GM18951 (cell line): ENCODE measurements around the gene UBR2.

Experiments
- POLR2A ChIP-seq: IDR thresholded peaks from 4 replicates; pipeline ENCODE4 v1.6.1; 2011; ENCODE audit warnings: mild to moderate bottlenecking; ENCODE audit not compliant: insufficient read length, insufficient read depth; ENCODE audit errors: extremely low read depth
- in situ Hi-C: fragments of 300-500 bp; cut with MboI; formaldehyde crosslinking; loops from one replicate; pipeline ENCODE4 v1.12.0; 2022; ENCODE audit warnings: low sequenced_read_pairs, mixed read lengths, inconsistent platforms; ENCODE audit not compliant: unreplicated experiment

Gene UBR2

DNA sequence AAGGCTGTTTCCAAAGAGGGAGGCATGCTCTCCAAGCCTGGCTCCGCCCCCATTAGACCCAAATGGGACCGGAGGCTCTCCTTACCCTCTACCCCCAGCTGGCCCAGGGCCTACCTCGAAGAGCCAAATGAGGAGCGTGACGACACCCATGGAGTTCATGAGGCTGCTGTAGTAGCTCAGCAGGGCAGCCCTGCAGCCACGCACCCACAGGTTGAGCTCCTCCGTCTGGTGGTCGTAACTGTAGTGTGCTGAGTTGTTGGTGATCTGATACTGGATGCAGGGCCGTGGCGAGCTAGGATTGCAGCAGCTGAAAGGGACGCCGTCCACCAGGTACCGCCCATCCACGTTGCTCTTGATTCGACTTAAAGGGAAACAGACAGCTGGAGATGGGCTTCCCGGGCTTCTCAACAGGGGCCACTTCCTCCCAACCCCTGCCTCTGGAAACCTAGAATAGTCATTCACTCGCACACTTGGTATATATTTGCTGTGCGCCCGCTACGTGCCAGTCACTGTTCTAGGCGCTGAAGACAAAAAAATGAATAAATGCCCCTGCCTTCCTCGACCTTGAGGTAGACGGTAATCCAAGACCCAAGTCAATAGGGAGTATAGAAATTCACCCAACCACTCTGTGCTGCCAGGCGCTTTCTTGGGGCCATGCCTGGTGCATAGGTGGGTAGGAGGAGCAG lies 140.6 kb downstream of the UBR2 start:
- no peak for TF ChIP-seq POLR2A
- in situ Hi-C loops: no loop called here

GRCh38 chr6:42704937-42705374 lies 141.1 kb downstream of the UBR2 start:
- no peak for TF ChIP-seq POLR2A

GRCh38 chr6:42707595-42707994 lies 143.8 kb downstream of the UBR2 start:
- no peak for TF ChIP-seq POLR2A
- in situ Hi-C loops: no loop called here

More at GRCh38 chr6:42704937-42705374, 141.1 kb downstream of the UBR2 start:
- in situ Hi-C loops: no loop called here

- in situ Hi-C loops: no loop called here
- no peak for TF ChIP-seq POLR2A
These were observed 144.3 kb downstream of the UBR2 start for GRCh38 chr6:42708096-42708495.

GRCh38 chr6:42709871-42710270 lies 146.0 kb downstream of the UBR2 start:
- no peak for TF ChIP-seq POLR2A
- in situ Hi-C loops: no loop called here

GRCh38 chr6:42710316-42710715 lies 146.5 kb downstream of the UBR2 start:
- in situ Hi-C loops: no loop called here
- TF ChIP-seq POLR2A: no peak

DNA sequence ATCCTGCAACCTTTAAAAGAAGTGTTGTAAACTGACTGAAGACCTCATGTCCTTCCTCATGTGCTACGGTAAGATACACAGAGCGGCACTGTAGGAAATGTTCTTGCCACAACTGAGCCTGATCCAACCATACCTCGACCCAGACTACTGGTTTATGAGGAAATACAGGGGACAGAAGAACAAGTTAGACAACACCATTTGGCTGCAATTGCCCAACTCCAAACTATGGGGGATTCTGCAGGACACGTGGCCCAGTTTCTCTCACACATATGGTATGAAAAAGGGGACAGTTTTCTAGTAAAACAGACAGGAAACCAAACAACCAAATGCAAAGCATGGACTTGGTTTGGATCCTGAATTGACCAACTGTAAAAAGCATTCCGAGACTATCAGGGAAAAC lies 148.1 kb downstream of the UBR2 start:
- in situ Hi-C loops: no loop called here

GRCh38 chr6:42714098-42714761 lies 150.4 kb downstream of the UBR2 start:
- no peak for TF ChIP-seq POLR2A
- in situ Hi-C loops: no loop called here

More for the DNA sequence above, 148.1 kb downstream of the UBR2 start:
- no peak for TF ChIP-seq POLR2A

- TF ChIP-seq POLR2A: no peak
- in situ Hi-C loops: no loop called here
These were observed 152.0 kb downstream of the UBR2 start for GRCh38 chr6:42715871-42716270.

DNA sequence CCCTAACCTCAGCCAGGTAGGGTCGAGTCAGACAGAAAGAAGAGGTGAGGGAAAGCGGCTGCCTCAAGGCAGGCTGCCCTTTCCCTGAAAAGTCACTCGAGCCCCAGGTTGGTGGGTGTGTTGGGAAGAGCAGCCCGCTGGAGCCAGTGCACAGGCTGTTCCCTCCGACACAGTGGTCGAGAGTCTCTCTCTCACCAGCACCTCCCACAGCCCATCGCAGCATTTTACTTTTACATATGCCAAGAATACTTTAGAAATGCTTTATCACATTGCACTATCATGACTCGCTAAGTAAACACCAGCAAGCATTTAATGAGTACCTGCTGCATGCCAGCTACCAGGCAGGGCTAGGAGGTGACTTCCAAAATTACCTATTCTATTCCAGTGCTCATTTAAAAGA lies 156.9 kb downstream of the UBR2 start:
- no peak for TF ChIP-seq POLR2A
- in situ Hi-C loops: no loop called here

DNA sequence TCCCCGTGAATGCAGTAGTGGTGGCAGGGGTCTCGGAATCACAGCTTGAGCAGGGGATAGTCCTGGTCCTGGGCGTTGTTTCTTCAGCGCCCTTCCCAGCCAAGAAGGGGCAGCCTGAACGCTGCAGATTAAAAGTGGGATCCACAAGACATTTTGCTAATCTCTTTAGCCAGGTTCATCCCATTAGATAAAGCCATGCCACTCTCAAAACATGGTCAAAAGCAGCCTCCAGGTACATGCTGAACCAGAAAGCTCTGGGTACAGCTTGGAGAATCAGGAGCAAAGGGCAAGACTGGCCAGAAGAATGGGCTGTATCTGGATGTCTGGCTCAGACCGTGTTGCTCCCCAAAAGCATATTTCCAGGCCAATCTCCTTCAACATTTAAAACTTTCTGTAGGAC lies 158.7 kb downstream of the UBR2 start, which contains the start of gene PRPH2:
Gene PRPH2 (minus strand): TSS at position 101 of the 400 bp plus-strand sequence. CDS start 263 bp downstream, outside the sequence.
- no peak for TF ChIP-seq POLR2A
- in situ Hi-C loops: no loop called here

GRCh38 chr6:42724825-42725224 lies 161.0 kb downstream of the UBR2 start:
- no peak for TF ChIP-seq POLR2A
- in situ Hi-C loops: no loop called here

GRCh38 chr6:42726026-42726425 lies 162.2 kb downstream of the UBR2 start:
- in situ Hi-C loops: no loop called here
- no peak for TF ChIP-seq POLR2A

DNA sequence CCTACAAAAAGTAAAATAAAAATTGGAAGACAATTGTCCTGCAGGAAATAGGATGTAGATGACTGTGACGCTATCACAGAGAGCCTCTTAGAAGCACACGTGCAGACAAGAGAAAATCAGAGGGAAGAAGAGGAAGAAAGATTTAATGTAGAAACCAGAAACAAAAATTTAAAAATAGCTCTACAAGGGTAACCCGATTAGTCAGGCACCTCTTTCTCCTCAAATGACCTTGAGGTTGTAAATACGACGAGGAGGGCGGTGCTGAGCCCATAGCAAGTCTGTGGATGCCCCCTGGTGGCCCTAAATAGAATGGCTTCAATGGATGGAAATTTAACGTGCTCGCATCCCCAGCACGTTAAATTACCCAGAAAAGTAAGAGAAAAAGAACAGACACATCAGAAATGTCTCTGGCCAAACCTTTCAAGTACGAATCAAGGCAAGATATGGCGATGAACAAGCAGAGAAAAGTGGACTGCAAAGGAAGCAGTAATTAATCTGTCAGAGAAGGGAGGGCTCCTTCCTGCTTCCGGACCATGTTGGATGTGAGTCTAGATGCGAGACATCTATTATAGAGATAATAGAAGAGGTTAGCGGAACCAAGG lies 162.8 kb downstream of the UBR2 start:
- in situ Hi-C loops: no loop called here
- TF ChIP-seq POLR2A: peak; percentile 35
